ENCODE results near the gene CNOT9.

The CNOT9 gene

GRCh38 chr2:218577482-218578220, 9.0 kb downstream of the CNOT9 start:
- Histone ChIP-seq H3K4me2 (ENCODE audit: low read length) (no peak overlapping the region), H3K9ac (ENCODE audit: low read length) (no peak overlapping the region), H3K36me3 (ENCODE audit: control insufficient read depth in 1 of 2, insufficient read depth in 2 of 2, low read length in 2 of 2) (peaks cover 12 to 17% of the 10 kb centered on the region in 2 experiments), H3K18ac (ENCODE audit: low read length) (no peak overlapping the region), H3K9me3 (ENCODE audit: insufficient read depth, low read depth, low read length) (no peaks in the 10 kb centered on the region), H2AFZ (ENCODE audit: insufficient read depth, low read length, poor library complexity) (peak overlapping the region; percentile 3), H4K8ac (ENCODE audit: low read depth, low read length) (no peak overlapping the region), H3K79me2 (ENCODE audit: control insufficient read depth, insufficient read depth, low read length, poor library complexity) (peaks cover 3% of the 10 kb centered on the region), H3K4me3 (ENCODE audit: low read depth, low read length) (no peak overlapping the region), H3K4ac (ENCODE audit: low read depth, low read length) (no peak overlapping the region), H3K27me3 (ENCODE audit: insufficient read depth, low read length) (no peaks in the 10 kb centered on the region), H2AK5ac (ENCODE audit: low read length) (no peak overlapping the region), H4K12ac (ENCODE audit: low read depth, low read length) (no peak overlapping the region), H3K14ac (ENCODE audit: low read length) (no peak overlapping the region), H3K79me1 (ENCODE audit: low read length) (no peaks in the 10 kb centered on the region), H2BK5ac (ENCODE audit: low read depth, low read length, poor library complexity) (no peak overlapping the region), H3K4me1 (ENCODE audit: control insufficient read depth in 1 of 2, insufficient read depth in 2 of 2, low read length in 2 of 2) (no peaks in the 10 kb centered on the region), H4K91ac (ENCODE audit: low read depth, low read length) (no peak overlapping the region), H2BK120ac (ENCODE audit: insufficient read depth, low read length, poor library complexity) (no peak overlapping the region), H3K27ac (ENCODE audit: low read depth, low read length) (no peak overlapping the region), H2BK12ac (ENCODE audit: low read length) (no peak overlapping the region), H3K23ac (ENCODE audit: low read length) (no peak overlapping the region)
- DNase-seq: no peak
- WGBS (ENCODE audit: extremely low coverage, insufficient coverage, insufficient read length): no CpG with 5 or more reads among the region's 3 CpGs

DNA sequence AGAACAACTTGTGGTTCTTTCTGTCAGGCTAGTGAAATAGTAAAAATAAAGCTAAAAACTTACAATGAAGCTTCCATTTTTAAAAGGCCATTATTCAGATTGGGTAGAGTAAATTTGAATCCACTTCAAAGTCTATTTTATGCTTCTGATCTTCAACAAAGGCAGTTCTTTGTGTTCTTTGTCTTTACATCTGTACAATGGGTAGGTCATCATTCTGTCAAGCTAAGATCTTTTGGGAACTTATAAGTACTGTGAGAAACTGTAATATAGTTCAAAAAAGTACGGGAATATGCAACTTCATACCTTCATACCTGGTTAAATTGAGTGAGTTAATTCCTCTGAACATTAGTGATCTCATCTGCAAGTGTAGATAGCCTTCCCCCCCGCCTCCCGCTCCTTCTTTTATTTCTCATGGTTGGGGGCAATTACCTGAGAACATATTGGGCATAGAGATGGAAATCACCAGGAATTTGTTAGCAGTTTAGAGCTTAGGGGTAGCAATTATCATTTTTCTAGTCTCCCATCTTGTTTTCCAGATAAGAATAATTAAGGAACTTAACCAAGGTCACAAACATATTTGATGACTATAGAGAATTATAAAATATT, 9.7 kb downstream of the CNOT9 start:
- no peak overlapping the region for H3K9ac ChIP-seq (ENCODE audit: low read length)
- H3K4me1 ChIP-seq (ENCODE audit: control insufficient read depth in 1 of 2, insufficient read depth in 2 of 2, low read length in 2 of 2): no peaks in the 10 kb centered on the region
- no peaks in the 10 kb centered on the region for H3K27me3 ChIP-seq (ENCODE audit: insufficient read depth, low read length)
- peaks cover 3% of the 10 kb centered on the region for H3K79me2 ChIP-seq (ENCODE audit: control insufficient read depth, insufficient read depth, low read length, poor library complexity)
- H3K4me3 ChIP-seq (ENCODE audit: low read depth, low read length): no peak overlapping the region
- no peaks in the 10 kb centered on the region for H3K9me3 ChIP-seq (ENCODE audit: insufficient read depth, low read depth, low read length)
- H3K4ac ChIP-seq (ENCODE audit: low read depth, low read length): no peak overlapping the region
- H2BK5ac ChIP-seq (ENCODE audit: low read depth, low read length, poor library complexity): no peak overlapping the region
- peak in 1 of 2 donors; percentile 16 for DNase-seq
- no peak overlapping the region for H4K91ac ChIP-seq (ENCODE audit: low read depth, low read length)
- no peak overlapping the region for H3K14ac ChIP-seq (ENCODE audit: low read length)
- H2BK120ac ChIP-seq (ENCODE audit: insufficient read depth, low read length, poor library complexity): no peak overlapping the region
- no peak overlapping the region for H3K4me2 ChIP-seq (ENCODE audit: low read length)
- H4K8ac ChIP-seq (ENCODE audit: low read depth, low read length): no peak overlapping the region
- no peak overlapping the region for H2BK12ac ChIP-seq (ENCODE audit: low read length)
- H3K18ac ChIP-seq (ENCODE audit: low read length): no peak overlapping the region
- H2AFZ ChIP-seq (ENCODE audit: insufficient read depth, low read length, poor library complexity): no peak overlapping the region
- H3K27ac ChIP-seq (ENCODE audit: low read depth, low read length): no peak overlapping the region
- H3K36me3 ChIP-seq (ENCODE audit: control insufficient read depth in 1 of 2, insufficient read depth in 2 of 2, low read length in 2 of 2): peaks cover 12 to 21% of the 10 kb centered on the region in 2 experiments
- no peak overlapping the region for H3K23ac ChIP-seq (ENCODE audit: low read length)
- H4K12ac ChIP-seq (ENCODE audit: low read depth, low read length): no peak overlapping the region
- no CpG with 5 or more reads among the region's 3 CpGs for WGBS (ENCODE audit: extremely low coverage, insufficient coverage, insufficient read length)
- H3K79me1 ChIP-seq (ENCODE audit: low read length): no peaks in the 10 kb centered on the region
- H2AK5ac ChIP-seq (ENCODE audit: low read length): no peak overlapping the region

- no peak overlapping the region for H4K12ac ChIP-seq (ENCODE audit: low read depth, low read length)
- H3K23ac ChIP-seq (ENCODE audit: low read length): no peak overlapping the region
Observed at GRCh38 chr2:218582076-218582475, 13.4 kb downstream of the CNOT9 start.

DNA sequence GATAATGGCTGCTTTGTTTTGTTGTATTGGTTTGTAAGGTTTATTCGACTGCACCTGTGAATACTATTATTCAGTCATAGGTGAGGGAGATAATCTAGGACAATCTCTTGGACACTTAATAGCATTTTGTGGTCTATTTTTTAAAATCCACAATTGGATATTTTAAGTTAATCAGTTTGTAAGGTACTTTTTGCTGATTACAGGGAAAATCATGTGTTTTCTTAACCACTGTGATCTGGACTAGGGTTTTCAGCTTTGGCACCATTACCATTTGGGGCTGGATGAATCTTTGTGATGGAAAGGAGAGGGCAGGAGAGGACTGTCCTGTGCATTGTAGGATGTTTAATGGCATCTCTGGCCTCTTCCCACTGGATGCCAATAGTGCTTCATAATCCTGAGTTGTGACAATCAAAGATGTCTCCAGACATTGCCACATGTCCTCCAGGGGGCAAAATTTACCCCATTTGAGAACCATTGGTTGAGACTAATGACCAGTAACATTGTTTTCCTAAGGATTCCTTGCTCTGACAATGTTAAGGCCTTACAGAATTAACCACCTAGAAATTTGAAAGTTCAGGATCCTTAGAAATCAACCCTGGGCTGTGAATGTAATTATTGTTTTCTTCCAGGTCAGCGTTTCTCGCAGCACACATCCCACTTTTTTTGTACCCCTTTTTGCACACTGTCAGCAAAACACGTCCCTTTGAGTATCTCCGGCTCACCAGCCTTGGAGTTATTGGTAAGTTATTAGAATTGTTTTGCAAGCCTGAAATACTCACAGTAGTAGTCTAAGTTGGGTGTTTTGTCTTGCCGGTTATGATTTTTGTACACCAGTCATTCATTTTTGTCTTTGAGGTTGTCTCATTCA, 15.6 kb downstream of the CNOT9 start:
- no peak overlapping the region for H2AFZ ChIP-seq (ENCODE audit: insufficient read depth, low read length, poor library complexity)
- H3K9ac ChIP-seq (ENCODE audit: low read length): no peak overlapping the region
- H3K79me2 ChIP-seq (ENCODE audit: control insufficient read depth, insufficient read depth, low read length, poor library complexity): no peaks in the 10 kb centered on the region
- H2BK120ac ChIP-seq (ENCODE audit: insufficient read depth, low read length, poor library complexity): no peak overlapping the region
- no peak overlapping the region for H4K91ac ChIP-seq (ENCODE audit: low read depth, low read length)
- no peak overlapping the region for H3K4me2 ChIP-seq (ENCODE audit: low read length)
- H3K4ac ChIP-seq (ENCODE audit: low read depth, low read length): no peak overlapping the region
- H2AK5ac ChIP-seq (ENCODE audit: low read length): no peak overlapping the region
- H2BK5ac ChIP-seq (ENCODE audit: low read depth, low read length, poor library complexity): no peak overlapping the region
- no peaks in the 10 kb centered on the region for H3K9me3 ChIP-seq (ENCODE audit: insufficient read depth, low read depth, low read length)
- no peak overlapping the region for H3K4me3 ChIP-seq (ENCODE audit: low read depth, low read length)
- H3K4me1 ChIP-seq (ENCODE audit: control insufficient read depth in 1 of 2, insufficient read depth in 2 of 2, low read length in 2 of 2): no peaks in the 10 kb centered on the region
- peaks cover 21 to 33% of the 10 kb centered on the region in 2 experiments for H3K36me3 ChIP-seq (ENCODE audit: control insufficient read depth in 1 of 2, insufficient read depth in 2 of 2, low read length in 2 of 2)
- H4K8ac ChIP-seq (ENCODE audit: low read depth, low read length): no peak overlapping the region
- no peak overlapping the region for H3K23ac ChIP-seq (ENCODE audit: low read length)
- DNase-seq: no peak
- no peak overlapping the region for H3K27ac ChIP-seq (ENCODE audit: low read depth, low read length)
- WGBS (ENCODE audit: extremely low coverage, insufficient coverage, insufficient read length): no CpG with 5 or more reads among the region's 6 CpGs
- H3K27me3 ChIP-seq (ENCODE audit: insufficient read depth, low read length): no peaks in the 10 kb centered on the region
- no peak overlapping the region for H3K14ac ChIP-seq (ENCODE audit: low read length)
- no peak overlapping the region for H4K12ac ChIP-seq (ENCODE audit: low read depth, low read length)
- no peaks in the 10 kb centered on the region for H3K79me1 ChIP-seq (ENCODE audit: low read length)
- no peak overlapping the region for H3K18ac ChIP-seq (ENCODE audit: low read length)
- no peak overlapping the region for H2BK12ac ChIP-seq (ENCODE audit: low read length)

More at GRCh38 chr2:218582076-218582475, 13.4 kb downstream of the CNOT9 start:
- Histone ChIP-seq H3K18ac (ENCODE audit: low read length) (no peak overlapping the region), H2BK5ac (ENCODE audit: low read depth, low read length, poor library complexity) (no peak overlapping the region), H2AK5ac (ENCODE audit: low read length) (no peak overlapping the region), H3K9ac (ENCODE audit: low read length) (no peak overlapping the region), H3K4me3 (ENCODE audit: low read depth, low read length) (no peak overlapping the region), H3K4me2 (ENCODE audit: low read length) (no peak overlapping the region), H3K14ac (ENCODE audit: low read length) (no peak overlapping the region), H2BK12ac (ENCODE audit: low read length) (no peak overlapping the region), H3K36me3 (ENCODE audit: control insufficient read depth in 1 of 2, insufficient read depth in 2 of 2, low read length in 2 of 2) (peaks cover 15 to 33% of the 10 kb centered on the region in 2 experiments), H2BK120ac (ENCODE audit: insufficient read depth, low read length, poor library complexity) (no peak overlapping the region), H3K27ac (ENCODE audit: low read depth, low read length) (no peak overlapping the region), H3K27me3 (ENCODE audit: insufficient read depth, low read length) (no peaks in the 10 kb centered on the region), H3K4me1 (ENCODE audit: control insufficient read depth in 1 of 2, insufficient read depth in 2 of 2, low read length in 2 of 2) (no peaks in the 10 kb centered on the region), H4K91ac (ENCODE audit: low read depth, low read length) (no peak overlapping the region), H4K8ac (ENCODE audit: low read depth, low read length) (no peak overlapping the region), H3K79me2 (ENCODE audit: control insufficient read depth, insufficient read depth, low read length, poor library complexity) (peaks cover 3% of the 10 kb centered on the region), H2AFZ (ENCODE audit: insufficient read depth, low read length, poor library complexity) (no peak overlapping the region), H3K4ac (ENCODE audit: low read depth, low read length) (no peak overlapping the region), H3K79me1 (ENCODE audit: low read length) (no peaks in the 10 kb centered on the region), H3K9me3 (ENCODE audit: insufficient read depth, low read depth, low read length) (no peaks in the 10 kb centered on the region)
- no CpG with 5 or more reads among the region's 7 CpGs for WGBS (ENCODE audit: extremely low coverage, insufficient coverage, insufficient read length)
- no peak for DNase-seq

All from trophoblast cell (in vitro differentiated cells and primary cell).